GM21447 (cell line): ENCODE results near the gene KPNA1.

Source experiments
- ATAC-seq: cut with Tn5 transposase; IDR thresholded peaks from one replicate; pipeline ENCODE4 v1.9.1; 2021; ENCODE audit not compliant: unreplicated experiment

The KPNA1 gene

DNA sequence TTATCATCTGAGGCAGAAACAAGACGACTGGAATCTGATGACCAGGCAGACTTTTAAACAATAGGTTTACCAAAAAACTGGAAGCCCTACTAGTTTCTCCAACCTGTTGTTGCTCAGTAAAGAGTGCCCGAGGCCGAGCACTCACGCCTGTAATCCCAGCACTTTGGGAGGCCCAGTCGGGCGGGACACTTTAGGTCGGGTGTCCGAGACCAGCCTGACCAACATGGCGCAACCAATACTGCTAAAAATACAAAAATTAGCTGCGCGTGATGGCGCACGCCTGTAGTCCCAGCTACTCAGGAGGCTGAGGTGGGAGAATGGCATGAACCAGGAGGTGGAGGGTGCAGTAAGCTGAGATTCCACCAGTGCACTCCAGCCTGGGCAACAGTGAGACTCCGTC lies 97.8 kb downstream of the KPNA1 start:
- no peak for ATAC-seq

DNA sequence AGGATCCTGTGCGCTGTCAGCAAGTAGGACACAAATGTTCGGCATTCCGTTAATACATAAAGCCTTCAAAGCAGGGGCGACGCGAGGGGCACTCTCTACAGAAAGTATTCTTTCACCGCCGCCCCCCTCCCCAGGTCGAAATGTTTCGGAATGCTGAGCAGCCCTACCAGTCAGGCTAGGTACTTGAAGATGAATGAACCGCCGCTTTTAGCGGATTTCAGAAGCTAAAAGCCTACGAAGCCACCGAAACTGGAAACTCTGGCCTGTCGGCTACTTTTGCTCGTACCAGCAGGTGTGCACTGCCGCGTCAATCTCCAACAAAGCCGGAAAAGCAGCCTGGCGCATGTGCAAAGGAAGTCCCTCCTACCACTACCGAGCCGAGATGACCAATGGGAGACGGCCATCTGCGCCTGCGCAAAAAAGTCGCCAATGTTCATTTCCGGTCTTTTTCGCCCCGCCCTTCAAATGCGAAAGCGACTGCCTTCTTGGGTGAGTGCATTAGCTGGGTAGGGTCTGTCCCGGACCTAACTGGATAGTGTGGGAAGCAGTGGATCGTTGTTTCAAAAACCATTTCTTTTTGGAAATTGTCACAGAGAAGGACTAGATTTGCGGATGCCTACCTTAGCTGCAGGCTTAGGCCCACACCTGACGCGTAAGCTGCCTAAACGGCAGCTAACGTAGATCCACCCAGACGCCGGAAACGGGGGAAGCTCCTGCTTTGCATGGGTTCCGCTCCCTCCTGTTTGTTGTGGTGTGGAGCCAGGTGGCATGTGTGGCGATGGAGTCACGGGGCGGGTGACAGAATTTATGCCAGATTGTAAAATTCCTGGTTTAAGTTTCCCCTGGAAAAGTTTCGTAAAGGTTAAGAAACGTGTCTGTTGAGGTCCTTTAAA lies 98.7 kb downstream of the KPNA1 start, which contains the start of gene WDR5B:
Gene WDR5B, minus strand, starts transcription at position 301 of the 893 bp plus-strand sequence. CDS start 534 bp downstream, outside the sequence.
- ATAC-seq = peak; percentile 83

DNA sequence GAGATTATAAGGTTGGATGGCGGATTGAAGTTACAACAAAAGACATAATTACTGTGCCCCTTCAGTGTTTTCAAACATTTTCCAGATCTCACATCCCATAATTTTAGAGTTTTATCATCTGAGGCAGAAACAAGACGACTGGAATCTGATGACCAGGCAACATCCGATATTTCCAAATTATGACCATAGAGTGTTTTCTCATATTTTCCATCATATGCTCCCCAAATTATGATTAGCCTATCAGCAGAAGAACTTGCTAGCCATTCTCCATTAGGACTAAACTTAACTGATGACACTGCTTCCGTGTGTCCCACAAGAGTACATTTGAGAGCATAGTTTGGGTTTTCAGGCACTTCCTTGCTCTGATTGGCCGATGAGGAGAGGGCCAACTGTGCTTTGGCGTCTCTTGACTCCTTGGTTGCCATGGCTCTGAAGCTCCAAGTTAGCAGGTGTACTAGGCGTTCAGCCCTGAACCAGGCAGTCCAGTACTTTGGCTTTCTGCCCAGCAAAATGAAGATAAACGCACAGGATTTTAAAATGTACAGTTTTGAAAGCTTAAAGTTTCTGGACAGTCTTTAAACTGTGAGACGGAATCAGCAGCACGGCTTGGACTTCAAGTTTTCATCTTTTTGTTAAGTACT lies 99.5 kb downstream of the KPNA1 start:
- ATAC-seq = peak; percentile 51

DNA sequence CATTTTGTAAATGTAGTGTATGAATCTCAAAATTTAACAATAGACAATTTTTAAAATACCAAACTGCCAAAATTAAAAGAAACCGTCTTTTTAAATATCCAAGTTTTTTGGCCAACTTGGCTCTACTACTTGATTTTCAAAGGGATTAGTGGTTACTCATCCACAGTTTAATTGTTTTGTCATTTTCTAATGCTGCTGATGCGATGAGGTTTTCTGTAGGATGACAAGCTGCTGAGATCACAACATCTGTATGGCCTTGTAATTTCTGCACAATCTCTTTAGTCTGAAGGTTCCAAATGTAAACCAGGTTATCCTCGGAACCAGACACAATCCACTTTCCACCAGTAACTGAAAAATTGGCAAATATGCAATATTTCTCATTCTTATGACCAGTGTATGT lies 100.3 kb downstream of the KPNA1 start:
- ATAC-seq = no peak

DNA sequence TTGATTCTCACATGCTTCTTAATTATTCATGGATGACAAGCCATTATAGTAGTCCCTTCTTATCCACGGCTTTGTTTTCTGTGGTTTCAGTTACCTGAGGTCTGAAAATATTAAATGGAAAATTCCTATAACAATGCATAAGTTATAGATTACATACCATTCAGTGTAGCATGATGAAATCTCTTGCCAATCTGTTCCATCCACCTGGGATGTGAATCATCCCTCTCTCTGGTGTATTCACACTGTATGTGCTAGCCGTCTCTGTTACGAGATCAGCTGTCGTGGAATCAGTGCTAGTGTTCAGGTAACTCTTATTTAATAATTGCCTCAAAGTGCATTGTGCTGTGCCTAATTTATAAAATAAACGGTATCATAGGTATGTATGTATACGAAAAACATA lies 104.1 kb downstream of the KPNA1 start:
- no peak for ATAC-seq

DNA sequence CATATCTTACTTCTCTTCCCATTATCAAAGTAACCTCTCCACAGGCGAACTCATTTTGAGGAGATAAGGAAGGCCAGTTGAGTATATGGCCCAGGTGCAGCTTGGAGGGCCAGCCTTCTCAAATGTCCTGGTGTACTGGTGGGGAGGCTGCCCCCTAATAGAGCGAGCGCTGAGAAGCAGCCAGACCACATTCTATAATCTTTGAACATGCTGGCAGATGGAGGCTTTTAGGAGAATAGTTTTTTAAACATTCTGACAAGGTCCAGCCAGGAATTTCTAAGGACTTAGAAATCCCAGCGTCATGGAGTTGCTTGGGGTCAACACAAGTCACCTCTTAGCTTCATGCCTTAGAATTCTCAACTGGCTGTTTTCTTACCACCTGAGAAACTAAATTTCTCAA lies 104.6 kb downstream of the KPNA1 start:
- ATAC-seq = no peak

DNA sequence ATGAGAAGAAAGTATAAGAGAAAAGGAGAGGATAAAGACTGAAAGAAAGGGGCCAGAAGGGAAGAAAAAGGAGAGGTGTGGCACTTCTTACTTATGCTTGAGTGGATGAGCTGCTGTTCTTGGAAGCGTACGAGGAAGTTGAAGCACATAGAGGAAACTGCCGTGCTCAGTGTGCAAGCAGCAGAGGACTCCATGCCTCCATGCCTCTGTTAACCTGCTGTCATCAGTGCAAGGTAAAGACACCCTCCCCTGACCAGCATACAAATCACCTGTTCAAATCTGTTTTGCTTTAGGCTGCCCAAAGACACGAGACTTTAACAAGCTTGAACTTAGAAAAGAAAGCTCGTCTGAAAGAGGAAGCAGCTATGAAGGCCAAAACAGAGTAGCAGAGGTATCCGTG lies 105.3 kb downstream of the KPNA1 start:
- ATAC-seq = no peak

DNA sequence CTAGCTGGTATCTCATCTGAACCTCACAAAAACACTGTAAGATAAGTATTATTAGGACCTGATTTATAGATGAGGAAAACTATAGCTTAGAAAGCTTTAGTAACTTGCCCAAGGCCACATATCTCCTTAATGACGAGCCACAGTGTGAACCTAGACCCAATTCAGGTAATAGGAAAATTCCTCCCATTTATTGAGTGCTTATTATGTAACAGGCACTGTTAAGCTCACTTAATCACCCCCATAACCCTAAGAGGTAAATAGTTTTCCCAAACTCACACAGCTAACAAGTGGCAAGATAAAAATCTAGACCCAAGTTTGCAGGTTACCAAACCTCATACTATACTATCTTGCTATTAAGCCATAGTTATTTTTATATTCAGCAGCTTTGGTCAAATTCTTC lies 106.8 kb downstream of the KPNA1 start:
- ATAC-seq = no peak

DNA sequence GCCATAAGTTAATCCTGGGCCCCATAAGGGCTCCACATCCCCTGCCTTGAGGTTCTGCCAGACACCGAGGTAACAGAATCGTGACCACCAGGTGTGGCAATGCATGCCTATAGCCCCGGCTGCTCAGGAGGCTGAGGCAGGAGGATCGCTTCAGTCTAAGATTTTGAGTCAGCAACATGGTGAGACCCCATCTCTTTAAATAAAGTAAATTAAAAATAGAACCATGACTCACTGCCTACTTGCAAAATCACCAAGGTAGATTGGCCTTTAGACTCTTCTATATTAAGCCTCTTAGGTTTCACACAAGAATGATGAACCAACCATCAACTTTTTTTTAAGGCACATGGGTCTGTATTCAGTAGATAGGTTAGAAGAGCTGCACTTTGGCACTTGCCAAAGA lies 108.5 kb downstream of the KPNA1 start:
- ATAC-seq = no peak

DNA sequence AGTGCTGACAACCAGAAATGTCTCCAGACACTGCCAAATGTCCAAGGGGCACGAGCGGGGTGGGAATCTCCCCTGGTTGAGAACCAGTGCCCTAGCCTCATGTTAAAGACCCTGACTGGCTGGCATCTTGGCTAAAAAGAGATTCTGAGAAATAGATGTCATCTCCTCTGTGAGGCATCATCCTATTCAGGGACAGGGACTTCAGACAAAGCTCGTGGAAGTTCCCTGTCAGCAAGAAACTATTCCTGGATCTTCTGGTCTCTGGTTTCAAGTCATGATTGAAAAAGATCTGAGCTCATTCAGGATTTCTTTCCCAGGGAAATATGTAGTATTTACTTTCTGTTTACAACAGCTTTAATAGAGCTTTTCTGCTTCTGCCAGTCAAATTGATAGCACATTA lies 109.7 kb downstream of the KPNA1 start:
- ATAC-seq = no peak

DNA sequence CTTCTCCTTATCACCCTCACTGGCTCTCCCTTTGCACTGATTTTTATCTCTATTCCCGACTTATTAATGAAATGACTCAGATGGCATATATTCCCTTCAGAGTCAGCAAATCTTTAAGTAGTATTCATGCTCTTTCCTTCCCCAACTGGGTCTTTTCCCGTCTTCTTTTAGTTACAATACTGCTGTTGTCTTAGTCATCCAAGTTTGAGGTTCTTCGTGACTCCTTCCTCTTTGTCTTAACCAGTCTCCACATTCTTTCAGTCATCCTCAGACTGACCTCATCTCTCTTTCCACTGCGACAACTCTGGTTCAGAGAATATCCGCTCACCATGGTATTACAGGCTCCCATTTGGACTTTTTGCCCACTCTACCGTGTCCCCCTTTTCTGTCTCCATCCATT lies 111.2 kb downstream of the KPNA1 start:
- no peak for ATAC-seq

DNA sequence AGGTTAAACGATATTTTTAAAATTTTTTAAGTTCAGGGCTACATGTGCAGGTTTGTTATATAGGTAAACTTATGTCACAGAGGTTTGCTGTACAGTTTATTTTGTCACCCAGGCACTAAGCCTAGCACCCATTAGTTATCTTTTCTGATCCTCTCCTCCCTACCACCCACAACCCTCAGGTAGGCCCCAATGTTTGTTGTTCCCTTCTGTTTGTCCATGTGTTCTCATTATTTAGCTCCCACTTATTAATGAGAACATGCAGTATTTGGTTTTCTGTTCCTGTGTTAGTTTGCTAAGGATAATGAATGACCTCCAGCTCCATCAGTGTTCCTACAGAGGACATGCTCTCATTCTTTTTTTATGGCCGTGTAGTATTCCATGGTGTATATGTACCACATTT lies 115.8 kb downstream of the KPNA1 start:
- ATAC-seq = no peak

DNA sequence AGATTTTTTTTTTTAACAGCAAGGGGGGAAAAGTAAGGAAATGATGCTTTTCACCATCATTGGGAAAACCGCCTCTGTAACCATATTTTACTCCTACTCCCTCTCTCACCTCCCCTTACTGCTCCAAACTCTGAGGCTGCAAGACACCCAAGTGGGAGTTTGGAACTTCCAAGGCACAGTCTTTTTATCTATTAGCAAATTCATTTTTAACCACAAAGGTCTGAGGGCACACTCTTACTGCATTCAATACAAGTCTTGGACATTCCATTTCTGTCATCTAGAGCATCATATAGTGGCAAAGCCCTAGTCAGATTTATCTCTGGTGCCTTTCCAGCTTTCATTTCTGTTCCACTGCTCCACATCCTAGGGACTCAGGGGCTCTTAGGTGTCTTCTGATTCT lies 117.5 kb downstream of the KPNA1 start:
- no peak for ATAC-seq

DNA sequence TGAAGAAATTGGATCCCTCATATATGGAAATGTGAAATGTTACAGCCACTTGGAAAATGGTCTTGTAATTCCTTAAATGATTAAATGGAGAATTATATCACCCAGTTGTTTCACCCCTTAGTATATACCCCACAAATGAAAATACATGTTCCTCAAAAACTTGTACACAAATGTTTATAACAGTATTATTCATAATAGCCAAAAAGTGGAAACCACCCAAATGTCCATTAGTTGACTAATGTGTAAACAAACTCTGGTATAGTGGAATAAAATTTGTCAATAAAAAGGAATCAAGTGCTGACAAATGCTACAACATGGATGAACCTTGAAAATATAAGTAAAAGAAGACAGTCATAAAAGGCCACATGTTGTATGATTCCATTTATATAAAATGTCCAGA lies 118.2 kb downstream of the KPNA1 start:
- no peak for ATAC-seq

DNA sequence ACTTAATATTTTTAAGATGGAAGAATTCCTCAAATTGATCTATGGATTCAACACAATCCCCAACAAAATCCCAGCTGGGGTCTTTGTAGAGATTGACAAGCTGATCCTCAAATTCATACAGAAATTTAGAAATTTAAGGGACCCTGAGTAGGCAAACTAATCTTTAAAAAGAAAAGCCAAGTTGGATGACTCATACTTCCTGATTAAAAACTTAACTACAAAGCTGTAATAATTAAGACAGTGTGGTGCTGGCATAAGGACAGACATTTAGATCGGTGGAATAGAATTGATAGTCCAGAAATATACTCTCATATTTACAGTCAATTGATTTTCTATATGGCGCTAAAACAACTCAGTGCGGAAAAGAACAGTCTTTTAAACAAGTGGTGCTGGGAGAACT lies 119.2 kb downstream of the KPNA1 start:
- no peak for ATAC-seq

DNA sequence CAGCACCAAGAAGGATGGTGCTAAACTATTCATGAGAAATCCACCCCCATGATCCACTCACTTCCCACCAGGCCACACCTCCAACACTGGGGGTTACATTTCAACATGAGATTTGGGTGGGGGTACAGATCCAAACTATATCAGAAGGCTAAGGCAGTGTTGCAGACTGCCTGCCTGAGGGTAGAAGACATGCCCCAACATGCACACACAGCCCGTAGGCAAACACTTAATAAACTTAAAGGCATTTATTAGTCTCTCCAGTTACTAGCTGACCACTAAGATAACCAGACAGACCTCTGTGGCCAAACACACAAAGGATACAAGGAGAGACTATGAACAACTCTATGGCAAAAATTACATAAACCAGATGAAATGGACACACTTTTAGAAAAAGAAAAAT lies 120.6 kb downstream of the KPNA1 start:
- no peak for ATAC-seq

DNA sequence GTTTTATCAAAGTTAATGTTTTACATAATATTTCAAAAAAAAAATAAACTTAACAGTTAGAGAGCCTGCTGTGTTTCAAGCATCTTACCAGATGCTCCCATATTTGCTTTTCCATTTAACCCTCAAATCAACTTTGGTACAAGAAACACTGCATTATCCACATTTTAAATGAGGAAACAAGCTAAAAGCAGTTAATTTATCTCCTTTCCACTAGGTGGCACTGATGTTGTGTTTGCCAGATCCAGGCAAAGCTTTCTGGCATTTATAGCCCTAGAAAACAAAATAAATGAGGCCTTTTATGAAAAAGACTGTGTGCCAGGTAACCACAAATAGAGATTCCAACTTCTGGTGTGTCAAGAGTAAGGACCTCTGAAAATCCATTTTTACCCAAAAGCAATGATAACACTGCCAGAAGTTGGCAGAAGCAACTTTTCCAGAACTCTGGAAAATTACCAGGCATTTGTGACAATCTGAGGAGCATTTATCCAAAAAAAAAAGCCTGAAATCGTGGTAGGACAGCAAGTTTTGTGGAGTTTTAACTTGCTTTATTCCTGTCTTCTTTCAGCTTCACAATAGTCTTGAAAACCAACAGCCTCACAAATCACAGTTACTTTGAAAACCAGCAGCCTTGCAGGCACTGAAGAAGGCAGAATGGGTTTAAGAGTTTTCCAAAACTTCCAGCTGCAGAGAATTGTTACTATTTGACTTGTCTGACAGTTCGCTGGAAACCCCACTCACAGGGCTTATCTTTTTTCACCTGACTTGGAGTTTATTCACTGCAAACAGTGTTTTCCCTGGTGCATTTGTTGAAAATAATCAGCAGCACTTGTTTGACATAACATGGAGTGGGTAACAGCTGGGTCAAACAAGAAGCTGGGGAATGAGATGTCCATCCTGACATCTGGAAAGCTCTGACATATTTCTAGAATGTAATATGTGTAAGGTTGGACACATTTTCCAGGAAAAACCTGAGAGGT lies 121.6 kb downstream of the KPNA1 start:
- no peak for ATAC-seq

DNA sequence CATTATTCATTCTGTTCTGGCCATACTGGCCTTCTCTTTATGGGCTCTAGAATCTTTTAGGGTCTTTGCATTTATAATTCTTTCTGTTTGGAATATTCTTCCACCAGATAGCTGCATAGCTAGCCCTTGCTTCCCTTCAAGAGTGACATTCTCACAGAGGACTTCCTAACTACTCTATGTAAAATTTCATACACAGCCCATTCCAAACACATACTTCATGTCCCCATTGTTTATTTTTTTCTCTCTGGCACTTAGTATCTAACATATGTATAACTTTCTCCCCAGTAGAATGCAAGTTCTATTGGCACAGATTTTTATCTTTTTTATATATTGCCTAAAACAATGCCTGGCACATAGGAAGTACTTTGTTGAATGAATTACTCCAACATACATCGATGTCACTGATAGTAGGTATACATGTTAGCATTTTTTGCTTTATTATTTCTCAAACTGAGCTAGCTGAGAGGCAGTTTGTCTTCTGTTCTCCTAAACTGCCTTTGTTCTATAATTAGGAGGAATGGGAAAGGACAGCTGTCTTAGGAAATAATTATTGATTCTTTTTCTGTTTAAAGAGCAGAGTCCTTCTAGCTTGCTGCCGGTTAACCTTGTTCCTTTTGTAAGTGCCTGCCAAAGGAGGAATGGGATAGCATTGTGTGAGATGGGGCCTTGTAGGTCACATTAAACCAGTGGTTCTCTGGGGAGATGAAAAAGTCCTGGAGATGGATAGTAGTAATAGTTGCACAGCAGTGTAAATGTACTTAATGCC lies 122.9 kb downstream of the KPNA1 start:
- ATAC-seq = no peak

DNA sequence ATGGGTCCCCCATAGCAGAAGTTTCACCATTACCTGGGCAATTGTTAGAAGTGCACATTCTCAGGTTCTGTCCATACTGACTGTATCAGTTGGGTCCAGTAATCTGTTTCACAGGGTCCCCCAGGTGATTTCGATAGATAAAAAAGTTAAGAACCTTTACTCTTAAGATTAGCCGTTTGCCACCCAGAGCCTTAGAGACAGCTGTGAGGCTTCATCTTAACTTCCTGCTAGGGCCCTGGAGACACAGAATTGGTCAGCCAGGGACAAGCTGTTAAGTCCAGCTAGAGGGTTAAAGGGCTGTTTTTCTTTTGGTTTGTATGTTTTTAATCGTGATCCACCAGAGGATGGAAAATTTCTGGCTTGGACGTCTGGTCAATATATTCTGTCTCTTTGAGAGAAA lies 124.1 kb downstream of the KPNA1 start:
- ATAC-seq = no peak

DNA sequence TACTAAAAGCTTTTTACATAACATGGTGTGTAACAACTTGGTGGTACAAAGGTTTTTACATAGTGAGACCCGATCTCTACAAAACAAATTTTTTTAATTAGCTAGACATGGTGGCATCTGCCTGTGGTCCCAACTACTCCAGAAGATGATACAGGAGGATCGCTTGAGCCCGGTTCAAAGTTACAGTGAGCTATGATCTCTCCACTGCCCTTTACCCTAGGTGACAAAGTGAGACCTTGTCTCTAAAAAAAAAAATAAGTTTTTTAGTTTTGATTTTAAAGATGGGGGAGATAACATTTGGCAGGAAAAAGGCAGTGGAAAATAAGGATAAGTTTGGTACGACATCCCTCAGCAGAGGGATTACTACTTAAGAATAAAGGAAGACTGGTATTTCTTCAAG lies 124.8 kb downstream of the KPNA1 start:
- no peak for ATAC-seq

DNA sequence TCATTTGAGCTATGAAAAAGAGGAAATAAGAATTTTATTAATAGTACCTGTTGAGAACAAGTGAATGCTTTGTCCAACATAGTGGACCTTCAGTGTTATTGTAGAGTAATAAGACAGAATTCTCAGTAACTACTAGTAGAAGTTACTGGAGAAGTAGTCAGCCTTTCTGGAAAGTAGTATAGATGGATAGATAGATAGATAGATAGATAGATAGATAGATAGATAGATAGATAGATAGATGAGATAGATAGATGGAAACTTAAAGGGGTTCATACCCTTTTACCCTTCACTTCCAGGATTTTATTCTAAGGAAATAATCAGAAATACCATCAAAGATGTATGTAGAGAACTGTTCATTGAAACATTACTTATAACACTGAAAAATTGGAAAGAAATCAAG lies 125.5 kb downstream of the KPNA1 start:
- ATAC-seq = no peak
